HG03108 (cell line): ENCODE results near the gene NEDD4L.
A peak's percentile ranks its signal among the peaks of the same experiment; 100 is the strongest.

Experiments
- ATAC-seq: cut with Tn5 transposase; IDR thresholded peaks from one replicate; pipeline ENCODE4 v1.9.1; 2021; ENCODE audit warnings: moderate library complexity; ENCODE audit not compliant: unreplicated experiment

The NEDD4L gene

DNA sequence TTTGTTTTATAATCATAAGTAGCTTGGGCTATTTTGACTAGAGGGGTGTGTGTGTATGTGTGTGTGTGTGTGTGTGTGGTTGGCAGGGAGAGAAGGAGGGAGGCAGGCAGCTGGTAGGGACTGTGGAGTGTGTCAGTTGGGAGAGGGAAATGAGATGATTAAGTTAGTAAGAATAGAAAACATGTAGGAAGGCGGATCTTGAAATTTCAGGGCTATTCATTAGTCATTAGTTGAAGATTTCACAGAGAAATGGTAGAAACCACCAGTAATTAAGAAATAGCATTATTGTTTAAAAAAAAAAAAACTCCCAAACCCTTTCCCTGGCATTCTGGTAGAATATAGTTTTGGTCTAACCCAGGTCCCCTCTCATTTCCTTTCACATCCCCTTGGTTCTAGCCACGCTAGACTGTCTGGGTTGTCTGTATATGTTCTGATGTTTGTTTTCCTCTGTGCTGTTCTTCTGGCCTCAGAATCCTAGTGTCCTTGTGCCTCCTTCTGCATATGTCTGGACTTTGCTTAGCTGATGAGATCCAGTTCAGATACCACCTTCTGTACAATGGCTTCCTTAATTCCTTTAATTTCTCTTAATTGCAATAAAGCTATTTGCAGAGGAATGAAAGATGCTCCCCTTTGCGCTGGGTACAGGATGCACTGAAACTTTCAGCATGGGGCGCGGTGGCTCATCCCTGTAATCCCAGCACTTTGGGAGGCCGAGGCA lies 161.6 kb downstream of the NEDD4L start:
- ATAC-seq = no peak

GRCh38 chr18:58207520-58208152 lies 163.6 kb downstream of the NEDD4L start:
- ATAC-seq = no peak

DNA sequence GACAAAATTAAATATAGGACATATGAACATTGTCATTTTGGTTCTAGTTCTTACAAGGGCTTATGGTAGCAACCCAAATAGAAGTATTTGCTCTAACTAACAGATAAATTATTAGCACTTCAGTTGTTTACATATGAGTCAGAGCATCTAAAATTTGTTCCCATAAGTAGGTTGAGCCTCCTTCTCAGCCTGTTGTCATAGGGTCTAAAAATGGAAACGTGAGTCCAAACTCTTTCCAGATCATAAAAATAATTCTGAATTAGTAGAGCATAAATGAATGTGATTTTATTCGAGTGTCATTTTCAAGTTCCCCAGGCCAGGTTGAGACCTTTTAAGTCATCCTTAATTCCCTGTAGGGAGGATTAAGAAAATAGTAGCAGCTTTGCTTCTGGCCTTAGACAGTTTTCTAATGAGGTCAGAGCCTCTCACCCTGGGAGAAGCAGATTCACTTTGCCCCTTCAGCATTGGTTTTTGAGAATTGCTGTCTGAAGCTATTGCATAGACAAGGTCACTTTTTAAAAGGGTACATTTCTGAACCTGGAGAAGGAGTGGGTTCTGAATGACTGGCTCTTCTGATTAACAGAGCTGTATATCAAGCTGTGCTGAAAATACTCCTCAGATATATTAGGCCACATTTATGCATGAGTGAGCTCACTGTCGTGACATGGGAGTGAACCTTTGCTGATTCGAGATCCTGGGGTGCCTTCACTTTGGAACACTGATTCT lies 164.3 kb downstream of the NEDD4L start:
- no peak for ATAC-seq

GRCh38 chr18:58209326-58209725 lies 165.3 kb downstream of the NEDD4L start:
- no peak for ATAC-seq

DNA sequence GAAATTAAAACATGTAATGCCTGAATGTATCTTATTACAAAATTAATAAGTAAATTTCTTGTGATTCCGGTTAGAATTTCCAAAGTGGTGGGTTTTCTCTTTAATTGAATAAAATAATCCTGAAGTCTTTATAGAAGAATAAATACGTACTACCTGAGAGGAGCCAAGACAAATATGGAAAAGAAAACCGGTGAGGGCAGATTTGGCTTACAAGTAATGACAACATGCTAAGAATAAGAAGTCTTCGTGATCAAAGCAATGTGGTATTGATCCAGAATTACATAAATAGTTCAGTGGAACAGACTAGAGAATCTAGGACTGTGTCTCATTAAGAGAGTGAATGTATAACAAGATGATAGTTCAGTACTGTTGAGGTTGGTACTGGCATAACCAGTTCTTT lies 167.5 kb downstream of the NEDD4L start:
- no peak for ATAC-seq

DNA sequence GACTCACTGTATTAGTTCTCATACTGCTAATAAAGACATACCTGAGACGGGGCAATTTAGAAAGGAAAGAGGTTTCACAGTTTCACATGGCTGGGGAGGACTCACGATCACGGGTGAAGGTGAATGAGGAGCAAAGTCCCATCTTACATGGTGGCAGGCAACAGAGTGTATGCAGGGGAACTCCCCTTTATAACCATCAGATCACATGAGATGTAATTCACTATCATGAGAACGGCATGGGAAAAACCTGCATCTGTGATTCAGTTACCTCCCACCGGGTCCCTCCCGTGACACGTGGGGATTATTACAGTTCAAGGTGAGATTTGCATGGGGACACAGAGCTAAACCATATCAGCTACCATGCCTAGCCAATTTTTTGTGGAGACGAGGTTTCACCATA lies 168.2 kb downstream of the NEDD4L start:
- peak; percentile 30 for ATAC-seq

DNA sequence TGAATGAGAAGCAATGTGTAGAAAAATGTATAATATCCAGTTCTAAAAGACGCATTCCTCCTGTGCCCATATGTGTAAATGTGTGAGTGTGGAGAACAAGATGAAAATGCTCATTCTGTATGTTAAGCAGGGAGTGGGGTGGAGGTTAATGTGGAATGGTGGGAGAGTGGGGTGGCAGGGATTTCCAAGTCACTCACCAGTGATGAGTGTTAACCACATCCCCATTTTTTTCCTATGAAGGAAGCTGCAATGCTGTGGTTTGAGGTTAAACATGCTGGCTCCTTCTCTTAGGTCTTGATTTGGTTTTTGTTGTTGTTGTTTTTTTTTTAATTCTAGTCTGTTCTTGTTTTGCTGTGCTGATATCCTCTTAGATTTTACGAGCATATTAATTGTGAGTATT lies 169.4 kb downstream of the NEDD4L start:
- ATAC-seq = no peak

DNA sequence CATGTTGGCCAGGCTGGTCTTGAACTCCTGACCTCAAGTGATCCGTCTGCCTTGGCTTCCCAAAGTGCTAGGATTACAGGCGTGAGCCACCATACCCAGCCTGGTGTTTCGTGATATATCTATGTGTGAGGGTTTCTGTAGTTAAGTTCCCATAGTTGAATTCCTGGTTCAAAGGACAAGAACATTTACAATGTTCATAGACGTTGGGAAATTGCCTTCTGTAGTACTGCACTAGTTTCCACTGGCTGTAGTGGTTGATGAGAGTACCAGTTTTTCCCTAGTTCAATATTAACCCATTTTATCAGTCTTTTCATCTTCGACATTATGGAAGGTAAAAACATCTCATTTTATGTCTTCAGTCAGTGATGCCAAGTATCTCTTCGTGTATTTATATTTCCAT lies 171.0 kb downstream of the NEDD4L start:
- ATAC-seq = no peak

DNA sequence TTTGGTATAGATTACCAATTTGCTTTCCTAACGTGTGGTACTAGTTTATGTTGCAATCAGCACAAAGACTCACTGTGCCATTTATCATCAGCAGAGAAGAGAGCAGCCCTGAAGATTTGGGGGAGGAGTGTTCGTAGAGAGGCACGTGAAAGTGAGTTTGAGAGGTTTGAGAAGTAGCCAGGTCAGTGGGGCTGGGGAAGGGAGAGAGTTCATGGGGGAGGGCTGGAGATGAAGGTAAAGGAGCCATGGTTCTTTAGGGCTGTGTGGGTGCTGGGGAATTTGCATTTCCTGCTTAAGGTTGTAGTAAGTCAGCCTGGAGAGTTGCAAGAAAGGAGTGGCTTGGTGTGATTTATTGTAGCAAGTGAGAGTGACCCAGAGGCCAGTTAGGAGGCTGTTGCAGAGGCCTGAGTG lies 172.1 kb downstream of the NEDD4L start:
- no peak for ATAC-seq

DNA sequence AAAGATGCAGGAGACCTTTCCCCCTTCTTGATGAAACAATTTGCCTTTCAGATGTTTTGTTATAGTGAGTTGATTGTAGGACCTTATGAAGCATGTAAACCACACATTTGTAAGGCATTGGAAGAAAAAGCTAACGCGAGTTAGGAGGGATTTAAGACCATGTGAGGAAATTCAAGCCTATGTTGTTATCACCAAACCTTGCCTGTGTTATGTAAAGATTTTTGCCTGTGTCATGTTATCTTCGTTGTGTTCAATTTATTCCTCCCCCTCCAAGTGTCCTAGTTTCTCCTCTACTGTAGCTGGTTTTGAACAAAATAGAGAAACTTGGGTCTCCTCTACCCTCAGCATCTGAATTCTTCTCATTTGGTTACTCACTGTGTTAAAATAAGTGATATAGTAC lies 173.0 kb downstream of the NEDD4L start:
- no peak for ATAC-seq

GRCh38 chr18:58218117-58218516 lies 174.1 kb downstream of the NEDD4L start:
- no peak for ATAC-seq

GRCh38 chr18:58221060-58221725 lies 177.2 kb downstream of the NEDD4L start:
- no peak for ATAC-seq

DNA sequence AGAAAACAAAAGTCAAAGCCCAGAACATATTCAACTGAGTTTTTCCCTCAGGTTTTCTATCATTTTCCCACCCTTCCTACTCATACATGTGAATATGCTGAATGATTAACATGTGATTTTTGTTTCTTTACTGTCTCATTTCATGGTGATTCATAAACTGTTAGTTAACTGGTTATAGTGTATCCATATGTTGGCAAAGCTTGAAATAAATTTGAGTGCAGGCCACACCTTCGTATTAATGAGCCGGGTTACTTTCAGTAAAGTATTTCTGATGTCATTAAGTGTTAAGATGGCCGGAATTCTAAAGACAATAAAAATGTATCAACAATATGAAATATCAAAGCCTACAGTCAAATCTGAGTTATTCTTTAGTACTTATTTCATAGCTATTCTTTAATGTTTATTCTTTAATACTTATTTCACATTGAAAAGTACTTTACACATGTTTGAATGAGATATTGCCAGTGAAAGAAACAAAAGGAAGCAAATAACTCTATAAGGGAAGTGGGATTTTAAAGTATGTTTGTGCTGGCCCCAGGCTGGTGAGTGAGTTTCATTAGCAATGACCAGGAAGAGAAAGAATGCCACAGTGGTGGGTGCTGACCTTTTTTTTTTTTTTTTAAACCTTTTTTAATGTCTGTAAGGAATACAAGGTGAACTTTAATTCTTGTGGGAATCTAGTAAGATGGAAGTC lies 178.6 kb downstream of the NEDD4L start:
- ATAC-seq = no peak

- ATAC-seq = no peak
Measured at GRCh38 chr18:58223717-58224424, 179.8 kb downstream of the NEDD4L start.

DNA sequence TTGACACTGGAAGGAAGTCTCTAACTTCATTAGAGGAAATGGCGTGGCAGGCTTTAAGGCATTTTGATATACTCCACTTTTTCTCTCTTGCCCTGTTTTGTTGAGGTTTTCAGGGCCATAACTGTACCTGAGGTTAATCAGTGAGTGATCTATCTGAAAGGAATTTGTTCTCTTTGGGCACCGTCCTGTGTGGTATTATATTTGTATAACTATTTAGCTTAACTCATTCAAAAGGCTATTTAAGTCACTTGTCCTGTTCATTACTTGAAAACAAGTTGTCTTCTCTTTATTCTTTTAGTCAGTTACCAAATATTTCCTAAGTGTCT lies 180.4 kb downstream of the NEDD4L start:
- no peak for ATAC-seq

DNA sequence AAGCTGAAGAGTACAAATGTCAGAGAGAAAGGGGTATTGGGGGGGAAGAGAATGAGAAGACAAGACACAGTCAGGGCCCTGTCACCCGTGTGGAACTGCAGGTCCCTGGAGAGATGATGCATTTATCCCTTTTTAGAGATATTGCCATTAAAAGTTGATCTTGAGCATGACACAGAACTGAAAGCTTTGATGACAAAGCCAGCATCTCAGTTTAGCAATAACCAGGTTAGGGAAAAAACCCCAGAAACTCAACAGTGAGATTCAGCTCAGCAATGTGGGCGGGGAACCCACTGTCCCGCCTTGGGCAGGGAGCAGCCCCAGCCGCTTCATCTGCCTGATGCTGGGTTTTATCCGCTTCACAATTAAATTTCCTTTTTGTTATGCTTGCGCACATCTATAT lies 181.1 kb downstream of the NEDD4L start:
- peak; percentile 79 for ATAC-seq

DNA sequence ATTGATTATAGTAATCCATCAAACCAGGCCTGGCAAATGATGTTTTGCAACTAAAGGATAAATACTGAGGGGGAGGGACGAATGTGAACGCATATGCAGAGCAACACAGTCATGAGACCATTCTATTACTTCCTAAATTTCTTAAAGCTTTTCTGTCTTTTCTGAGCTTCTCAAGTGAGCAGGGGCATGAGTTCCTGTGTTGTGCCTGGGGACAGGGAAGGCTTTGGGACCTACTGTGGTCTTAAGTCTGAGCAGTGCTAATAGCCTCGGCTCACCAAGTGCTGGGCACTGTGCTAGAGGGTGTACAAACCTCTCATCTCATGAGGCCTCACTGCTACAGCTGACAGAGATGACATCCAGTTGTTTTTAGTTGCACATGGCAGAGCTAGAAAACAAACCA lies 182.4 kb downstream of the NEDD4L start:
- no peak for ATAC-seq

DNA sequence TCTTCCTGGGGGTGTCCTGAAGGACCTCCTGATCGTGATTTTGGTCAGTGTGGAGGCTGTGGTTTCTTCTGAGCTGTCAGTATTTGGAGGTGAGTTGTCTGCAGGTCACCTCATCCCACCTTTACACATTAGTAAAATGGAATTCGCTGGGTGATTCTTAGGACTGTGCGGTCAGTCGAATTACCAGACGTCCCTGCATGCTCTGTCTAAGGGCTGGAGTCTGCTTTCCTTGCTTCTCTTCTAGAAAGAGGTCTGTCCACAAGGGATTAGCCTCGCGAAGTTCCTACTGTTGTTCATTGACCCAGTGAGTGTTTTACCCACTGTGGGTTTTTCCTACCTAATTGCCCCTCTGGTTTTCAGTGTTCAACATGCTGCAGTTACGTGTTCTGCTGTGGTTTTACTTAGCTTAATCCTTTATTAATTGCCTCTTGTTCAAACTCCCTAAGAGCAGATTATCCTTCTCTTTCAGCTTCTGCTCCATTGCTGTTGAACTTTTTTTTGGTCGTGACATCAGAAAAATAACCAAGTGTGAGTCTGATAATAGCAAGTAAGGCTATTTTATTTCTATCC lies 183.4 kb downstream of the NEDD4L start:
- no peak for ATAC-seq

- no peak for ATAC-seq
Measured at GRCh38 chr18:58228176-58228575, 184.2 kb downstream of the NEDD4L start.

DNA sequence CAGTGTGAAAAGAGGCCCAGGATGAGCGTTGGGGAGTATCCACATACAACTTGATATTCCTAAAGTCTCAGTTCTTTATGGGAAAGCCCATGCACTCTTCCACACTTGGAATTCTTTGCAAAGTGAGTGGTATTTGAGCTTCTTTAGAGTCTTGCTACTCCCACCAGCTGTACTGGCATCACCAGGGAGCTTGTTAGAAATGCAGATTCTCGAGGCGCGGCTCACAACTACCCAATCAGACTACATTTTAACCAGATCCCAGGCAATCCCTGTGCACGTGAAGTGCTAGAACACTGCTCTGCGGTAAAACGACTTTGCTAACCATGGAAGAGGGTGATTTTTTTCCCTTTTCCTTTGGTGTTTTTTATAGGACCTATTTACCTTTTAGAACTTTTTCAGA lies 184.7 kb downstream of the NEDD4L start:
- no peak for ATAC-seq
